ENCODE measurements around the gene OPTC. TPM values are rescaled to one million over a fixed set of nuclear protein-coding genes. Genes with fewer than 3 reads are reported as not detected.

Gene OPTC
- total and polyA plus RNA-seq, 9 of the 15 experiments (the other 6 are each of a cell fraction or from before 2014, with no cell fraction given) = not detected

GRCh38 chr1:203450001-203450400, 44.0 kb upstream of the OPTC start (continued):
- TF ChIP-seq TSC22D4 (tag; IDR thresholded peaks at IDR 0.05) (no peak), TEAD2 (tag; IDR thresholded peaks at IDR 0.05) (no peak), RBM22 (IDR thresholded peaks at IDR 0.05; ENCODE audit: low read depth, low read length, poor library complexity, severe bottlenecking) (no peak), MCM2 (IDR thresholded peaks at IDR 0.05; ENCODE audit: low read depth) (no peak), RCOR1 (IDR thresholded peaks at IDR 0.05; ENCODE audit: borderline replicate concordance in 1 of 2, low read depth in 2 of 2, low read length in 2 of 2) (no peak)

GRCh38 chr1:203450479-203451149, 43.3 kb upstream of the OPTC start:
- BruUV-seq (replicated peaks) = no TSS peak
- Histone ChIP-seq H2AFZ (ENCODE audit: low read depth, low read length) (no peak overlapping the region), H3K9me3 (replicated peaks; ENCODE audit: control insufficient read depth, insufficient read depth, low read depth, low read length) (no peaks in the 10 kb centered on the region), H3K27ac (ENCODE audit: extremely low read depth, low read depth, low read length) (no peak overlapping the region), H3K9ac (ENCODE audit: insufficient read depth in 1 of 2, low read depth in 2 of 2, low read length in 2 of 2) (no peak overlapping the region), H3K4me3 (no peak overlapping the region), H3K79me2 (ENCODE audit: control insufficient read depth, insufficient read depth, low read length) (no peaks in the 10 kb centered on the region), H3K4me1 (replicated peaks in 1 of 2; ENCODE audit: control insufficient read depth in 2 of 2, insufficient read depth in 2 of 2, low read length in 2 of 2) (no peaks in the 10 kb centered on the region), H4K20me1 (replicated peaks; ENCODE audit: control insufficient read depth, insufficient read depth, low read length) (0 out of 2 replicates have a peak, but pooled peaks cover 4% of the 10 kb centered on the region), H3K9me1 (ENCODE audit: control insufficient read depth, insufficient read depth, low read length) (no peaks in the 10 kb centered on the region), H3K36me3 (ENCODE audit: control insufficient read depth, insufficient read depth, low read length) (no peaks in the 10 kb centered on the region), H3K27me3 (ENCODE audit: control insufficient read depth in 2 of 2, insufficient read depth in 2 of 2, low read length in 2 of 2) (peaks cover 17 to 58% of the 10 kb centered on the region in 2 experiments), H3K4me2 (ENCODE audit: insufficient read depth, low read length) (no peak overlapping the region)
- ATAC-seq = peak; percentile 76
- ChIA-PET CTCF (ENCODE audit: low intra/inter-chr PET ratio) (no interaction called here), POLR2A (interaction anchor here (0.7 to 1.2 kb wide), 5 partner anchors 9 to 251 kb away, joined by 3 to 5 read pairs (median 3); no protein-coding TSS in a partner anchor)
- in situ Hi-C loops (cut with MboI) (no loop called here), intact Hi-C loops (cut with micrococcal nuclease) (no loop called here)
- FAIRE-seq = peak; percentile 52
- 2% methylated on average over 17 of the region's 17 CpGs for WGBS (ENCODE audit: insufficient coverage, low coverage, missing lambda C conversion rate)
- peak in 1 of 4 experiments; percentile 11 for DNase-seq (ENCODE audit: extremely low read depth in 1 of 4, low spot score in 3 of 4)
- TF ChIP-seq NR2C2 (CRISPR knock-in tag; IDR thresholded peaks at IDR 0.05) (no peak), NR2C2 (tag; IDR thresholded peaks at IDR 0.05) (no peak), TAF15 (IDR thresholded peaks at IDR 0.05; ENCODE audit: low read depth, low read length) (no peak), VEZF1 (CRISPR knock-in tag; IDR thresholded peaks at IDR 0.05) (no peak), NBN (IDR thresholded peaks at IDR 0.05; ENCODE audit: low read depth) (no peak), CTCF (IDR thresholded peaks at IDR 0.05 in 2 of 3, conservative IDR thresholded peaks at IDR 0.05 in 1 of 3; ENCODE audit: insufficient read depth in 2 of 3, low read depth in 1 of 3, low read length in 3 of 3) (peak in 2 of 3 experiments; percentile 19 to 43; a peak in 4 of 6 replicates), ZBTB11 (CRISPR knock-in tag; IDR thresholded peaks at IDR 0.05) (no peak), KAT7 (CRISPR knock-in tag; IDR thresholded peaks at IDR 0.05; ENCODE audit: borderline replicate concordance) (no peak)

Data from K562 (cell line).